H1 (cell line): ENCODE results near the gene LGALS9. TPM values are rescaled to one million over a fixed set of nuclear protein-coding genes. Genes with fewer than 3 reads are reported as not detected.

Experiments
- CTCF ChIA-PET: fragments of 300-600 bp; sonication (Branson Sonifier 250); formaldehyde crosslinking; loops from one replicate; lab custom pipeline; 2021; ENCODE audit not compliant: partially characterized antibody; lab: Charles Lee
- POLR2A ChIA-PET: fragments of 300-600 bp; sonication (Branson Sonifier 250); formaldehyde crosslinking; loops from one replicate; lab custom pipeline; 2021; ENCODE audit warnings: inconsistent platforms; ENCODE audit not compliant: partially characterized antibody; lab: Charles Lee
- DNase-seq, 2 experiments: peaks; one replicate each; pipeline versions ENCODE4 v3.0.0 to v3.0.0-alpha.2; 2010 to 2022; ENCODE audit warnings: low spot score in 2 of 2, low read depth in 1 of 2, mixed read lengths in 1 of 2
- FAIRE-seq: peaks from 2 replicates; lab custom pipeline; 2011; peaks lifted over from hg19 to GRCh38; lab: Jason Lieb, UNC
- H2AFZ ChIP-seq: 2 replicates; pipeline ENCODE4 v1.8.1; 2012; ENCODE audit warnings: low read length, inconsistent platforms
- H2AK5ac ChIP-seq: 2 replicates; pipeline ENCODE4 v1.6.1; 2013; ENCODE audit warnings: low read depth, low read length
- H2BK120ac ChIP-seq: replicated peaks from 2 replicates; pipeline ENCODE3; 2013; ENCODE audit warnings: low read depth, low read length, inconsistent platforms
- H2BK12ac ChIP-seq: 2 replicates; pipeline ENCODE4 v1.6.1; 2013; ENCODE audit warnings: low read depth, low read length
- H2BK15ac ChIP-seq: 2 replicates; pipeline ENCODE4 v1.6.1; 2013; ENCODE audit warnings: low read length
- H2BK20ac ChIP-seq: 2 replicates; pipeline ENCODE4 v1.6.1; 2013; ENCODE audit warnings: low read length
- H2BK5ac ChIP-seq: 2 replicates; pipeline ENCODE4 v1.6.1; 2013; ENCODE audit warnings: low read depth, low read length
- H3K14ac ChIP-seq: 2 replicates; pipeline ENCODE4 v1.6.1; 2013; ENCODE audit warnings: inconsistent platforms; ENCODE audit not compliant: insufficient read length
- H3K18ac ChIP-seq: 2 replicates; pipeline ENCODE4 v1.6.1; 2013; ENCODE audit warnings: low read length; ENCODE audit errors: extremely low read depth
- H3K23ac ChIP-seq: 2 replicates; pipeline ENCODE4 v1.6.1; 2013; ENCODE audit warnings: inconsistent platforms; ENCODE audit not compliant: insufficient read length
- H3K23me2 ChIP-seq: 2 replicates; pipeline ENCODE4 v1.6.1; 2013; ENCODE audit warnings: low read depth, low read length
- H3K27ac ChIP-seq: 2 replicates; pipeline ENCODE4 v1.6.1; 2011; ENCODE audit warnings: low read depth, low read length, inconsistent platforms
- H3K27me3 ChIP-seq, 4 experiments: replicated peaks in 1 of 4; 1 replicate in 1 of 4; 2 replicates in 3 of 4; pipeline versions ENCODE4 v1.6.1 to v1.8.1; 2011 to 2013; ENCODE audit warnings: low read length in 3 of 4, mild to moderate bottlenecking in 3 of 4, inconsistent platforms in 2 of 4, mixed read lengths in 2 of 4, moderate library complexity in 1 of 4; ENCODE audit not compliant: control insufficient read depth in 3 of 4, insufficient read depth in 3 of 4; ENCODE audit errors: extremely low read depth in 1 of 4
- H3K36me3 ChIP-seq, 4 experiments: 2 replicates each; pipeline versions ENCODE4 v1.6.1 to v1.8.1; 2011 to 2013; ENCODE audit warnings: mild to moderate bottlenecking in 4 of 4, low read length in 3 of 4, moderate library complexity in 2 of 4, control low read depth in 1 of 4, inconsistent platforms in 1 of 4; ENCODE audit not compliant: insufficient read depth in 4 of 4, control insufficient read depth in 2 of 4
- H3K4ac ChIP-seq: replicated peaks from 2 replicates; pipeline ENCODE3; 2013; ENCODE audit warnings: low read length, low read depth, mixed read lengths, inconsistent platforms; ENCODE audit not compliant: insufficient read length
- H3K4me1 ChIP-seq, 4 experiments: replicated peaks in 1 of 4; 1 replicate in 1 of 4; 2 replicates in 3 of 4; pipeline versions ENCODE4 v1.6.1 to v1.8.1; 2011 to 2013; ENCODE audit warnings: low read length in 3 of 4, inconsistent platforms in 2 of 4, mixed read lengths in 1 of 4; ENCODE audit not compliant: insufficient read depth in 4 of 4, control insufficient read depth in 3 of 4
- H3K4me2 ChIP-seq, 2 experiments: 2 replicates each; pipeline versions ENCODE4 v1.6.1 to v1.8.1; 2011 to 2013; ENCODE audit warnings: low read depth in 2 of 2, low read length in 2 of 2, control low read depth in 1 of 2, inconsistent platforms in 1 of 2, mild to moderate bottlenecking in 1 of 2; ENCODE audit not compliant: insufficient read depth in 1 of 2
- H3K4me3 ChIP-seq, 4 experiments: fragments of 200-600, 300-600 bp in 1 of 4; sonication (generic), shearing (Covaris generic), sonication (Bioruptor Twin) in 1 of 4; 2 replicates each; pipeline versions ENCODE4 v1.5.1 to v1.8.1; 2011 to 2016; ENCODE audit warnings: low read length in 4 of 4, low read depth in 3 of 4, control low read depth in 2 of 4, inconsistent platforms in 2 of 4, mild to moderate bottlenecking in 2 of 4, mixed read lengths in 1 of 4, moderate library complexity in 1 of 4; ENCODE audit not compliant: insufficient read depth in 2 of 4; ENCODE audit errors: extremely low read depth in 1 of 4
- H3K56ac ChIP-seq: replicated peaks from 2 replicates; pipeline ENCODE3; 2013; ENCODE audit warnings: low read depth, mild to moderate bottlenecking, mixed read lengths, low read length, inconsistent platforms; ENCODE audit not compliant: insufficient read length
- H3K79me1 ChIP-seq: 2 replicates; pipeline ENCODE4 v1.6.1; 2013; ENCODE audit warnings: low read depth, low read length, control low read depth
- H3K79me2 ChIP-seq, 2 experiments: 2 replicates each; pipeline versions ENCODE4 v1.6.1 to v1.8.1; 2012 to 2013; ENCODE audit warnings: low read length in 2 of 2, mild to moderate bottlenecking in 2 of 2, inconsistent platforms in 1 of 2; ENCODE audit not compliant: insufficient read depth in 2 of 2, control insufficient read depth in 1 of 2
- H3K9ac ChIP-seq, 4 experiments: replicated peaks in 1 of 4; 1 replicate in 1 of 4; 2 replicates in 3 of 4; pipeline versions ENCODE4 v1.6.1 to v1.8.1; 2011 to 2013; ENCODE audit warnings: low read depth in 3 of 4, low read length in 3 of 4, control low read depth in 2 of 4, mild to moderate bottlenecking in 2 of 4, moderate library complexity in 2 of 4, inconsistent platforms in 1 of 4; ENCODE audit errors: extremely low read depth in 1 of 4
- H3K9me3 ChIP-seq, 2 experiments: 2 replicates each; pipeline versions ENCODE4 v1.6.1 to v1.8.1; 2012 to 2013; ENCODE audit warnings: mild to moderate bottlenecking in 2 of 2, moderate library complexity in 2 of 2, control low read depth in 1 of 2, inconsistent platforms in 1 of 2, low read depth in 1 of 2, low read length in 1 of 2, mixed read lengths in 1 of 2; ENCODE audit not compliant: insufficient read depth in 2 of 2
- H4K20me1 ChIP-seq, 2 experiments: replicated peaks in 1 of 2; 2 replicates each; pipeline versions ENCODE3 to v1.8.1; 2011 to 2013; ENCODE audit warnings: inconsistent platforms in 2 of 2, low read length in 2 of 2, mild to moderate bottlenecking in 1 of 2; ENCODE audit not compliant: insufficient read depth in 2 of 2, control insufficient read depth in 1 of 2
- H4K5ac ChIP-seq: 2 replicates; pipeline ENCODE4 v1.6.1; 2013; ENCODE audit warnings: low read length, low read depth, mixed read lengths, inconsistent platforms; ENCODE audit not compliant: insufficient read length
- H4K8ac ChIP-seq: 2 replicates; pipeline ENCODE4 v1.8.0; 2013; ENCODE audit warnings: mild to moderate bottlenecking, moderate library complexity, low read length, inconsistent platforms; ENCODE audit not compliant: insufficient read depth; ENCODE audit errors: extremely low read depth
- H4K91ac ChIP-seq: replicated peaks from 2 replicates; pipeline ENCODE3; 2013; ENCODE audit warnings: low read length, mixed read lengths, inconsistent platforms; ENCODE audit not compliant: insufficient read length
- JUND ChIP-seq: IDR thresholded peaks from 2 replicates; pipeline ENCODE4 v1.6.1; 2011; ENCODE audit warnings: mild to moderate bottlenecking, improper control_type of control experiment, low read length
- POLR2AphosphoS5 ChIP-seq: IDR thresholded peaks from 2 replicates; pipeline ENCODE4 v1.6.1; 2011; ENCODE audit warnings: low read depth, low read length
- SAP30 ChIP-seq: fragments of 300-600 bp; sonication (generic); IDR thresholded peaks from 2 replicates; pipeline ENCODE4 v1.7.1; 2012; ENCODE audit warnings: low read length, moderate library complexity, mild to moderate bottlenecking, inconsistent platforms; ENCODE audit not compliant: insufficient read depth, insufficient replicate concordance
- SP1 ChIP-seq: IDR thresholded peaks from 2 replicates; pipeline ENCODE4 v1.6.1; 2011; ENCODE audit warnings: low read depth, low read length
- WGBS, 2 experiments: shearing (Covaris generic) in 1 of 2; methylation state at CpG; one replicate each; pipeline versions ENCODE4 v1.1.6 to v1.1.7; 2013 to 2015; ENCODE audit warnings: low lambda C conversion rate in 2 of 2, mixed read lengths in 2 of 2, inconsistent platforms in 1 of 2, low coverage in 1 of 2, missing lambda C conversion rate in 1 of 2; ENCODE audit not compliant: insufficient replicate concordance in 2 of 2, insufficient coverage in 1 of 2, insufficient read length in 1 of 2; ENCODE audit errors: extremely low coverage in 1 of 2, missing lambda C conversion rate in 1 of 2; 5-methylcytosine and 5-hydroxymethylcytosine counted together
- polyA plus RNA-seq, 7 experiments: library from polyadenylated mRNA; depleted of rRNA in 3 of 7; stranded (reverse) in 5 of 7; unstranded in 2 of 7; fragments of >200 nt in 5 of 7; fragments of 200-250 nt in 2 of 7; gene quantifications; 1 replicate in 5 of 7; 2 replicates in 1 of 7; 4 replicates in 1 of 7; pipeline versions ENCODE4 v1.2.1 to v1.2.3, GENCODE V29; 2011 to 2013; ENCODE audit warnings: missing spikeins in 2 of 7, mixed read lengths in 2 of 7
- total RNA-seq: library from RNA; stranded (reverse); fragmentation: NEBNext Ultra II Directional; extraction: Animal tissue kit (Norgen Biotek cat#: 25700); gene quantifications from 2 replicates; pipeline ENCODE4 v1.2.1, GENCODE V29; 2021
- TF ChIP-seq, protein P1 (sequence below): IDR thresholded peaks from 2 replicates; pipeline ENCODE4 v1.6.1; 2012; ENCODE audit warnings: inconsistent platforms

The LGALS9 gene
- total and polyA plus RNA-seq, 2 of the 8 experiments (the other 6 are each of a cell fraction or from before 2014, with no cell fraction given): 0.95 to 1.7 TPM

- FAIRE-seq (no peak), DNase-seq (no peak)
- no peaks in the 10 kb centered on the region for H3K79me1 ChIP-seq
- H2BK20ac ChIP-seq: no peak overlapping the region
- H4K8ac ChIP-seq: no peak overlapping the region
- H3K36me3 ChIP-seq: peaks cover 0 to 3% (median 0%) of the 10 kb centered on the region in 4 experiments; a peak in 2 of 8 replicates
- no peak overlapping the region for H2BK12ac ChIP-seq
- no peak overlapping the region for H3K9ac ChIP-seq
- no peak overlapping the region; the same call in 1 of the 2 replicates for H2BK5ac ChIP-seq
- no peak overlapping the region for H2BK15ac ChIP-seq
- H4K91ac ChIP-seq: no peak overlapping the region
- 97% methylated on average over 9 of the region's 9 CpGs; no CpG with 5 or more reads in 1 of the 2 experiments for WGBS, 2 experiments
- H3K4me3 ChIP-seq: no peak overlapping the region
- no peak overlapping the region for H2BK120ac ChIP-seq
- no peak overlapping the region for H2AFZ ChIP-seq
- H3K4me1 ChIP-seq: no peaks in the 10 kb centered on the region
- no peak overlapping the region for H3K4ac ChIP-seq
- POLR2A ChIA-PET: no interaction called here
- H3K27ac ChIP-seq: no peak overlapping the region
- CTCF ChIA-PET: interaction anchor here (1.9 to 13.3 kb wide), 9 partner anchors 5 to 360 kb away, joined by 4 to 209 read pairs (median 34); partner anchors contain the start of gene KSR1
- no peak overlapping the region for H2AK5ac ChIP-seq
- H3K23ac ChIP-seq: no peak overlapping the region
- no peaks in the 10 kb centered on the region for H3K79me2 ChIP-seq
- peaks cover 0 to 5% of the 10 kb centered on the region in 2 experiments for H4K20me1 ChIP-seq
- H3K9me3 ChIP-seq: no peaks in the 10 kb centered on the region
- no peak overlapping the region for H3K4me2 ChIP-seq
- no peak overlapping the region for H3K56ac ChIP-seq
- no peak overlapping the region for H3K18ac ChIP-seq
- no peak overlapping the region for H3K14ac ChIP-seq
- H4K5ac ChIP-seq: no peak overlapping the region
- no peaks in the 10 kb centered on the region for H3K27me3 ChIP-seq
- H3K23me2 ChIP-seq: no peaks in the 10 kb centered on the region
- TF ChIP-seq JUND (no peak), SAP30 (no peak), POLR2AphosphoS5 (no peak), SP1 (no peak)
- TF ChIP-seq, protein P1, sequence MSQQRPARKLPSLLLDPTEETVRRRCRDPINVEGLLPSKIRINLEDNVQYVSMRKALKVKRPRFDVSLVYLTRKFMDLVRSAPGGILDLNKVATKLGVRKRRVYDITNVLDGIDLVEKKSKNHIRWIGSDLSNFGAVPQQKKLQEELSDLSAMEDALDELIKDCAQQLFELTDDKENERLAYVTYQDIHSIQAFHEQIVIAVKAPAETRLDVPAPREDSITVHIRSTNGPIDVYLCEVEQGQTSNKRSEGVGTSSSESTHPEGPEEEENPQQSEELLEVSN: no peak
These were observed 34.3 kb upstream of the LGALS9 start for GRCh38 chr17:27596566-27597187.
